Measurements from ENCODE around the gene IFITM1. TPM values are rescaled to one million over a fixed set of nuclear protein-coding genes. Genes with fewer than 3 reads are reported as not detected.

The IFITM1 gene
- total and polyA plus RNA-seq, 9 of the 15 experiments (the other 6 are each of a cell fraction or from before 2014, with no cell fraction given) = 691 to 5,579 (median 974) TPM

DNA sequence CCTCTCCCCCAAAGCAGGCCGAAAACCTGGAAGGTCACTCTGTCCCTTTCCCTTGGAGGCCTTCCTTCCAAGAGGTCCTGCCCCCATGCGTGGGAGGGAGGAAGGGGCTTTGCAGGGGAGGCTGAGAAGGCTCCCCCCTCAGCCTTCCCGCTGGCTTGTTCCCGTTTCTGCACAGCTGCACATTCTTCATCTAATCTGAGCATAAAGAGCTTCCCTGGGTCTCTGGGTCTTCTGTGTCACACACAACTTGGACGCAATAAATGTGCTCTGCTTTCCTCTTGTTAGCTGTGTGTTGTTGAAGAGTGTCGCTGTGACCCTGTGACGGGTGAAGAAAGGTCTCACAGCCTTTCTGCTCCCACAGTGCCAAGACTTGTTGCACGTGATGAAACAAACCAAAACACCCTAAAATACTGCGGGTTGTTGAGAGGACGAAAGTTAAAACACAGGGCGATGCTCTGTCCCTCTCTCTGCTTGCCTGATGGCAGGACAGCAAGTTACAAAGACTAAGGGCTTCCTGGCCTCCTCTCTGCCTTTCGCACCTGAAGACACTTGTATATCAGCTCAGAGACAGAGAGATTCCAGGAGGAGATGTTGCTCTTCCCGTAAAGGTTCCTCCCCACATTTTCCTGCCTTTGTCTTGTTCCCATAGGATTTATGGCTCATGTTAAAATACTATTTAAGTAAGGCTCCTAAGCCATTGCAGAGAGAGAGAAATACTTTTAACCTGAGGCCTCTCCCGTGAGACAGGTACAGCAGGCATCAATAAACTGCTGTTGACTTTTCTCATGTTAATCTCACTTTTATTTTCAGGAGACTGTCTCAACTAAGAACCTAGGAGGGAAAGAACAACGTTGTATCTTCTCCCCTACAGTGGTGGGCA is 22.2 kb downstream of the IFITM1 start:
- intact Hi-C loops (cut with micrococcal nuclease) (no loop called here), in situ Hi-C loops (cut with MboI) (no loop called here)
- Histone ChIP-seq H3K27me3 (ENCODE audit: control insufficient read depth in 2 of 2, insufficient read depth in 2 of 2, low read length in 2 of 2) (no peaks in the 10 kb centered on the region), H3K36me3 (ENCODE audit: control insufficient read depth, insufficient read depth, low read length) (no peaks in the 10 kb centered on the region), H3K9me1 (ENCODE audit: control insufficient read depth, insufficient read depth, low read length) (no peaks in the 10 kb centered on the region), H3K79me2 (ENCODE audit: control insufficient read depth, insufficient read depth, low read length) (no peaks in the 10 kb centered on the region), H3K27ac (ENCODE audit: extremely low read depth, low read depth, low read length) (peak overlapping the region; percentile 75), H4K20me1 (replicated peaks; ENCODE audit: control insufficient read depth, insufficient read depth, low read length) (no peaks in the 10 kb centered on the region), H3K9me3 (replicated peaks; ENCODE audit: control insufficient read depth, insufficient read depth, low read depth, low read length) (peaks cover 7% of the 10 kb centered on the region; the same call in 1 of the 2 replicates), H3K4me3 (no peak overlapping the region), H3K4me2 (ENCODE audit: insufficient read depth, low read length) (peak overlapping the region; percentile 56), H3K4me1 (replicated peaks in 1 of 2; ENCODE audit: control insufficient read depth in 2 of 2, insufficient read depth in 2 of 2, low read length in 2 of 2) (peaks cover 30% of the 10 kb centered on the region in 2 experiments), H2AFZ (ENCODE audit: low read depth, low read length) (peak overlapping the region; percentile 98), H3K9ac (ENCODE audit: insufficient read depth in 1 of 2, low read depth in 2 of 2, low read length in 2 of 2) (peak overlapping the region; percentile 57 to 80; a peak in 3 of 4 replicates)
- ChIA-PET CTCF (ENCODE audit: low intra/inter-chr PET ratio) (no interaction called here), POLR2A (interaction anchor here (1.4 kb wide), 1 partner anchor 9 kb away, joined by 11 read pairs; no protein-coding TSS in a partner anchor)
- DNase-seq (ENCODE audit: extremely low read depth in 1 of 4, low spot score in 3 of 4) = peak in 3 of 4 experiments; percentile 25 to 63 (median 25)
- peak; percentile 59 for ATAC-seq
- 24% methylated on average over 14 of the region's 15 CpGs for WGBS (ENCODE audit: insufficient coverage, low coverage, missing lambda C conversion rate)
- FAIRE-seq = peak; percentile 81
- BruUV-seq (replicated peaks) = no TSS peak
- TF ChIP-seq ARID1B (IDR thresholded peaks at IDR 0.05) (peak; percentile 33; the same call in 1 of the 2 replicates), CCAR2 (IDR thresholded peaks at IDR 0.05; ENCODE audit: low read depth, low read length) (no peak), SMAD4 (CRISPR knock-in tag; conservative IDR thresholded peaks at IDR 0.05) (peak; percentile 29; the same call in 1 of the 2 replicates), MYBL2 (IDR thresholded peaks at IDR 0.05; ENCODE audit: low read depth) (no peak), MYBL2 (CRISPR knock-in tag; IDR thresholded peaks at IDR 0.05; ENCODE audit: borderline replicate concordance) (no peak), ZNF699 (CRISPR knock-in tag; IDR thresholded peaks at IDR 0.05; ENCODE audit: insufficient replicate concordance) (no peak), ZNF431 (CRISPR knock-in tag; IDR thresholded peaks at IDR 0.05) (no peak), HDAC6 (IDR thresholded peaks at IDR 0.05; ENCODE audit: low read depth, low read length) (no peak), ZBTB8A (IDR thresholded peaks at IDR 0.05; ENCODE audit: partially characterized antibody) (no peak), NR2F6 (CRISPR knock-in tag; IDR thresholded peaks at IDR 0.05) (no peak), SAFB (IDR thresholded peaks at IDR 0.05; ENCODE audit: borderline replicate concordance, low read depth, low read length) (no peak)
- TF ChIP-seq, protein P1, sequence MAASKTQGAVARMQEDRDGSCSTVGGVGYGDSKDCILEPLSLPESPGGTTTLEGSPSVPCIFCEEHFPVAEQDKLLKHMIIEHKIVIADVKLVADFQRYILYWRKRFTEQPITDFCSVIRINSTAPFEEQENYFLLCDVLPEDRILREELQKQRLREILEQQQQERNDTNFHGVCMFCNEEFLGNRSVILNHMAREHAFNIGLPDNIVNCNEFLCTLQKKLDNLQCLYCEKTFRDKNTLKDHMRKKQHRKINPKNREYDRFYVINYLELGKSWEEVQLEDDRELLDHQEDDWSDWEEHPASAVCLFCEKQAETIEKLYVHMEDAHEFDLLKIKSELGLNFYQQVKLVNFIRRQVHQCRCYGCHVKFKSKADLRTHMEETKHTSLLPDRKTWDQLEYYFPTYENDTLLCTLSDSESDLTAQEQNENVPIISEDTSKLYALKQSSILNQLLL (CRISPR knock-in tag; IDR thresholded peaks at IDR 0.05; ENCODE audit: borderline replicate concordance) = no peak
- TF ChIP-seq, protein P2, sequence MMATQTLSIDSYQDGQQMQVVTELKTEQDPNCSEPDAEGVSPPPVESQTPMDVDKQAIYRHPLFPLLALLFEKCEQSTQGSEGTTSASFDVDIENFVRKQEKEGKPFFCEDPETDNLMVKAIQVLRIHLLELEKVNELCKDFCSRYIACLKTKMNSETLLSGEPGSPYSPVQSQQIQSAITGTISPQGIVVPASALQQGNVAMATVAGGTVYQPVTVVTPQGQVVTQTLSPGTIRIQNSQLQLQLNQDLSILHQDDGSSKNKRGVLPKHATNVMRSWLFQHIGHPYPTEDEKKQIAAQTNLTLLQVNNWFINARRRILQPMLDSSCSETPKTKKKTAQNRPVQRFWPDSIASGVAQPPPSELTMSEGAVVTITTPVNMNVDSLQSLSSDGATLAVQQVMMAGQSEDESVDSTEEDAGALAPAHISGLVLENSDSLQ (IDR thresholded peaks at IDR 0.05) = 0 out of 2 replicates have a peak, but pooled peaks have one; percentile 7
- TF ChIP-seq, protein P3, sequence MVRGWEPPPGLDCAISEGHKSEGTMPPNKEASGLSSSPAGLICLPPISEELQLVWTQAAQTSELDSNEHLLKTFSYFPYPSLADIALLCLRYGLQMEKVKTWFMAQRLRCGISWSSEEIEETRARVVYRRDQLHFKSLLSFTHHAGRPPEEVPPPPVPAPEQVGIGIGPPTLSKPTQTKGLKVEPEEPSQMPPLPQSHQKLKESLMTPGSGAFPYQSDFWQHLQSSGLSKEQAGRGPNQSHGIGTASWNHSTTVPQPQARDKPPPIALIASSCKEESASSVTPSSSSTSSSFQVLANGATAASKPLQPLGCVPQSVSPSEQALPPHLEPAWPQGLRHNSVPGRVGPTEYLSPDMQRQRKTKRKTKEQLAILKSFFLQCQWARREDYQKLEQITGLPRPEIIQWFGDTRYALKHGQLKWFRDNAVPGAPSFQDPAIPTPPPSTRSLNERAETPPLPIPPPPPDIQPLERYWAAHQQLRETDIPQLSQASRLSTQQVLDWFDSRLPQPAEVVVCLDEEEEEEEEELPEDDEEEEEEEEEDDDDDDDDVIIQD (CRISPR knock-in tag; IDR thresholded peaks at IDR 0.05) = no peak
- TF ChIP-seq, protein P4, sequence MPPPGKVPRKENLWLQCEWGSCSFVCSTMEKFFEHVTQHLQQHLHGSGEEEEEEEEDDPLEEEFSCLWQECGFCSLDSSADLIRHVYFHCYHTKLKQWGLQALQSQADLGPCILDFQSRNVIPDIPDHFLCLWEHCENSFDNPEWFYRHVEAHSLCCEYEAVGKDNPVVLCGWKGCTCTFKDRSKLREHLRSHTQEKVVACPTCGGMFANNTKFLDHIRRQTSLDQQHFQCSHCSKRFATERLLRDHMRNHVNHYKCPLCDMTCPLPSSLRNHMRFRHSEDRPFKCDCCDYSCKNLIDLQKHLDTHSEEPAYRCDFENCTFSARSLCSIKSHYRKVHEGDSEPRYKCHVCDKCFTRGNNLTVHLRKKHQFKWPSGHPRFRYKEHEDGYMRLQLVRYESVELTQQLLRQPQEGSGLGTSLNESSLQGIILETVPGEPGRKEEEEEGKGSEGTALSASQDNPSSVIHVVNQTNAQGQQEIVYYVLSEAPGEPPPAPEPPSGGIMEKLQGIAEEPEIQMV (tag; conservative IDR thresholded peaks at IDR 0.05; ENCODE audit: low read depth) = no peak

Measured in K562 (cell line).